Body of pancreas (tissue), 4 donors: Measurements from ENCODE around the gene KIF22.

ENCODE experiments used
- CTCF ChIP-seq, 7 experiments: fragments of 450-650 bp in 4 of 7; fragments of 200-600 bp in 3 of 7; sonication (generic) in 3 of 7; IDR thresholded peaks; one replicate each; pipeline ENCODE4 v1.5.1; 2016 to 2019; ENCODE audit warnings: antibody characterized with exemption in 7 of 7
- POLR2A ChIP-seq, 3 donors: fragments of 450-650 bp; IDR thresholded peaks; one replicate each; pipeline ENCODE4 v1.6.1; 2016; ENCODE audit warnings: antibody characterized with exemption in 3 of 3, mild to moderate bottlenecking in 2 of 3

GRCh38 chr16:29804020-29804419 is 13.5 kb downstream of the KIF22 start:
- TF ChIP-seq CTCF (IDR thresholded peaks at IDR 0.05) (no peak), POLR2A (IDR thresholded peaks at IDR 0.05) (no peak)
